Frontal cortex (tissue), 4 donors: ENCODE measurements around the gene CYTH3. TPM values are rescaled to one million over a fixed set of nuclear protein-coding genes. Genes with fewer than 3 reads are reported as not detected.
"Not testable (repeated sequence)": the region's sequence is repeated elsewhere in the genome, so short reads cannot be mapped to it uniquely, and the experiment has no call there.

Source experiments
- DNase-seq, 2 donors: peaks; one replicate each; pipeline ENCODE4 v3.0.0; 2012; ENCODE audit warnings: low spot score in 2 of 2
- FAIRE-seq: peaks from 2 replicates; lab custom pipeline; 2012; peaks lifted over from hg19 to GRCh38; lab: Jason Lieb, UNC
- total RNA-seq: library from RNA; depleted of rRNA; stranded (reverse); fragments of >200 nt; gene quantifications from one replicate; pipeline ENCODE4 v1.2.3, GENCODE V29; 2014
- donor health status: control.
- donor health status: control.
- donor health status: control.

CYTH3 gene
- total RNA-seq, 1 donor from 2014 or later: 26.9 TPM

- FAIRE-seq: no peak
- DNase-seq: no peak
Measured at GRCh38 chr7:6159524-6160031, 112.8 kb downstream of the CYTH3 start.

DNA sequence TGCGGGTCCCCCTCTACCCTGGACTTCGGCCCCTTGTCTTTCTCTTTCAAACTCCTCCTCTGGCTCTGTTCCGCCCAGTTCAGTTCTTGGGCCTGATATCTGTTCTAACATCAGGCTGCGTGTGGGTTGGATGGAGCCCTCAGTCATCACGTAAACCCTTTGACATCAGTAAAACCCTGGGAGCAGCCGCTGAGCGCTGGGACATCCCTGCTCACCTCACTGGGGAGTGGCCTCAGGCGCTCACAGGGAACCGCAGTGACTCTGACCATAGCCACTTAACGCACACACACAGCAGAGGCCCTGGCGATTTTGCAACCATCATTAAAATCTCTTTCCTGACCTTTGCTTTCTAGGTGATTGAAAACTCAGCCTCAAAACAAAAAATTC is 113.3 kb downstream of the CYTH3 start:
- DNase-seq (no peak), FAIRE-seq (no peak)

- DNase-seq (peak; percentile 59), FAIRE-seq (no peak)
Measured at GRCh38 chr7:6158424-6159096, 113.9 kb downstream of the CYTH3 start.

- DNase-seq (no peak), FAIRE-seq (no peak)
Measured at GRCh38 chr7:6157685-6158423, 114.6 kb downstream of the CYTH3 start.

- DNase-seq (no peak), FAIRE-seq (no peak)
Measured at GRCh38 chr7:6156734-6157133, 115.7 kb downstream of the CYTH3 start.

DNA sequence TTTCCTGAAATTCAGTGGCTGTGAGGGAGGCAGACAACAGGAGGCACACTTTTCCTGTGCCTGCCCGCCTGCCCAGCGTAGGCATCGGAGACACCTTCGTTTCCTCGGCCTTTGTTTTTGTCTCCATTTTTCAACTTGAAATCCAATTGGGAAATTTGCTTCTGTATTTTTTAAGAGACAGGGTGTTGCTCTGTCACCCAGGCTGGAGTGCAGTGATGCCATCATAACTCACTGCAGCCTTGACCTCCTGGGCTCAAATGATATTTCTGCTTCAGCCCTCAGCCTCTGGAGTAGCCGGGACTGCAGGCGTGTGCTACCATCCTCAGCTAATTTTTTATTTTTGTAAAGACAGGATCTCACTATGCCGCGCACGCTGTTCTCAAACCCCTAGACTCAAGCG is 116.8 kb downstream of the CYTH3 start:
- DNase-seq (no peak), FAIRE-seq (no peak)

- DNase-seq: no peak
- FAIRE-seq: no peak
Measured at GRCh38 chr7:6154542-6155404, 117.7 kb downstream of the CYTH3 start.

DNA sequence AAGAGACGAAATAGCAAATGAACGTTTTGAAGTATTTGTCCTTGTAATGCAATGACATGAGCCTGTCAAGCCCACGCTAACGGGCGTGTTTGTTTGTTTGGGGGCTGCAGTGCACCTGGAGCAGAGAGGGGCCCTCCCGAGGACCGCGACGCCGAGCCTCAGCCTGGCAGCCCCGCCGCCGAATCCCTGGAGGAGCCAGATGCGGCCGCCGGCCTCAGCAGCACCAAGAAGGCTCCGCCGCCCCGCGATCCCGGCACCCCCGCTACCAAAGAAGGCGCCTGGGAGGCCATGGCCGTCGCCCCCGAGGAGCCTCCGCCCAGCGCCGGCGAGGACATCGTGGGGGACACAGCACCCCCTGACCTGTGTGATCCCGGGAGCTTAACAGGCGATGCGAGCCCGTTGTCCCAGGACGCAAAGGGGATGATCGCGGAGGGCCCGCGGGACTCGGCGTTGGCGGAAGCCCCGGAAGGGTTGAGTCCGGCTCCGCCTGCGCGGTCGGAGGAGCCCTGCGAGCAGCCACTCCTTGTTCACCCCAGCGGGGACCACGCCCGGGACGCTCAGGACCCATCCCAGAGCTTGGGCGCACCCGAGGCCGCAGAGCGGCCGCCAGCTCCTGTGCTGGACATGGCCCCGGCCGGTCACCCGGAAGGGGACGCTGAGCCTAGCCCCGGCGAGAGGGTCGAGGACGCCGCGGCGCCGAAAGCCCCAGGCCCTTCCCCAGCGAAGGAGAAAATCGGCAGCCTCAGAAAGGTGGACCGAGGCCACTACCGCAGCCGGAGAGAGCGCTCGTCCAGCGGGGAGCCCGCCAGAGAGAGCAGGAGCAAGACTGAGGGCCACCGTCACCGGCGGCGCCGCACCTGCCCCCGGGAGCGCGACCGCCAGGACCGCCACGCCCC is 118.5 kb downstream of the CYTH3 start:
- DNase-seq (no peak), FAIRE-seq (no peak)

DNA sequence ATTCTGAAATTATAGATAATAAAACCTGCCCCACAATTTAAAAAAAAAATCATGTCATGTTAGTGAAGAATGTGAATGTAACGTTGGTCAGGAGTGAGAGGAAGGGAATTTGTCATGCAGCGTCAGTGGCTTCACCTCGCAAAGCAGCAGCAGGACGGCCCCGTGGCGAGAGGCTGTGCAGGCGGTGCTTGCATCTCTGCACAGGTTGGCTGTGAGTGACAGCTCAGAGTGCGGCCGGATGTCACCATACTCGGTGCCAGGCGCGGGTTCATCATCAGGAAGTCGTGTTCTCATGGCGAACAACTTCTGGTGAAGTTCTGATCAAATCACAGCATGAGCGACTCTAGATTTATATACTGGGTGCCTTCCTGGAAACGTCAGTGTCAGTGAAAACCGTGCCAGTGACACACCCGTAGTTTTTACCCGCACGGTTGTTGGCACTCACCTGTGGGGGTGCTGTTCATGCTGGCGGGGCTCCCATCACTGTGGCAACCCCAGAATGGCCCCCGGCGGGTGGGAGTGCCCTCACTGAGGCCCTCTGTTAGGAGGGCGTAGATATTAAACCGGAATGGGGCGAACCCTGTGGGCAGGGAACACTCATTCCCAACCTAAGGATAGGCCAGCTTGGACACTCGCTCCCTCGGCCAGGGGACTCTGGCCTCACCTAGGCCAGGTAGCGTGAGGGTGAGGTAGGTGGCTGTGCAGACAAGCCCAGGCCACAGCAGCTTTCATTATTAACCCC is 120.3 kb downstream of the CYTH3 start:
- DNase-seq (no peak), FAIRE-seq (no peak)

DNA sequence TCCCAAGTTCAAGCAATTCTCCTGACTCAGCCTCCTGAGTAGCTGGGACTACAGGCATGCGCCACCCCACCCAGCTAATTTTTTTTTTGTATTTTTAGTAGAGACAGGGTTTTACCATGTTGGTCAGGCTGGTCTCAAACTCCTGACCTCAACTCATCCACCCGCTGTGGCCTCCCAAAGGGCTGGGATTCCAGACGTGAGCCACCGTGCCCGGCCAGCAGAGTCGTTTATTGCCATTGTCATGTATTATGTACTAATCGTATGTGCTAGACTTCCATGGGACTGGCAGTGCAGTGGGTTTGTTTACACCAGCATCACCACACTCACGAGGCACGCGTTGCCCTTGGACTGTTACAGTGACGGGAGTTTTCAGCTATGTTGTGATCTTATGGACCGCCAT is 120.9 kb downstream of the CYTH3 start:
- DNase-seq, FAIRE-seq: not testable (repeated sequence)

GRCh38 chr7:6149996-6150395 is 122.4 kb downstream of the CYTH3 start:
- no peak for DNase-seq
- FAIRE-seq: no peak

DNA sequence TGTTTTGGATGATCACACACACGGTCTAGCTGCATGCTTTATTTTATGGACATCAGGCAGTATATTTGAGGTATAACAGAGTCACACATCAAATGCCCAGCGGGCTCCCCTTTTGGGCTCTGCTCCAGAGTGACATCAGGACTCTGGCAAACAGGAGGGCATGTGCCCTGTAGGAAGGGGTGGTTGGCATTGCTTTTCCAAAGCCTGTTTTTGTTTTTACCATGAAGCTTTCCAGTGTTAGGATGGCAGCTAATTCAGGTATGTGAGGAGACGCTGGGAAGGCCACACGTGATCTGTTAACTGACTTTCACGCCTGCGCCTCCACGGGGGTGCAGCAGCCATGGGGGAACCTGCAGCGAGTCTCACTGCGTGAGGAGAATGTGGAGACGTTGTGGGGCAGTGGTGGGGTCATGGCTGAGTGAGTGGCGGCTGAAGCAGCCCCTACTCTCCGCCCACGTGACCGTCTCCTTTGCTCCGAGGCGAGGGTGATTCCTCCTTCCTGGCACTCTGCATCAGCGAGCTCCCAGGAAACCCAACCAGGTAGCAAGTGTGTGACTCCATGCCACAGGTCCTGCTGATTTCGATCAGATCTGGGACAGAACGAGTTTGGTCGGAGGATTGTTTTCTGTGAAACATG is 123.6 kb downstream of the CYTH3 start:
- DNase-seq (no peak), FAIRE-seq (no peak)

GRCh38 chr7:6147627-6148026 is 124.8 kb downstream of the CYTH3 start:
- FAIRE-seq (no peak), DNase-seq (no peak)

- DNase-seq (no peak), FAIRE-seq (no peak)
Measured at GRCh38 chr7:6146666-6147065, 125.8 kb downstream of the CYTH3 start.

GRCh38 chr7:6143997-6144396 is 128.4 kb downstream of the CYTH3 start:
- no peak for DNase-seq
- FAIRE-seq: no peak

DNA sequence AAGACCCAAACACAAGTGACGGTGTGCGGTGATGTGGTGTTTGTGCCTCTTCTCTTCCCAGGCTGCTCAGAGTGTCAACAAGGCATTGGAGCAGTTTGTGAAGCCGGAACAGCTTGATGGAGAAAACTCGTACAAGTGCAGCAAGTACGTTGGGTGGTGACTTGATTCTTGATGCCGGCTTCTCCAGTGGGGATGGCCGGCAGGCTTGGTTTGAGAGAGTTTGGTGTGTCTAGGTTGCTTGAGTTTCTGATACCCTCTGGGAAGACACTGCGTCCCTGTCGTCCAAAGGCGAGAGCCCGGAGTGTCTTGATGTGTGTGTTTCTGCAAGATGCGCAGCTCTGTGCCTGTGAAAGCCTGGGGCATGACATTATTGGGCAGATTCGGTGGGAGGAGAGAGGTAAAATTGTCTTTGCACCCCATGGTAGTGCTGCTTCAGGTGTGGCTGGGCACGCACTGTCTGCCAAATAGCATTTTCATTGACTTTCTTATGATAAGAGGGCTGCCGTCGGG is 129.5 kb downstream of the CYTH3 start:
- FAIRE-seq: no peak
- no peak for DNase-seq

- DNase-seq (no peak), FAIRE-seq (no peak)
Measured at GRCh38 chr7:6139189-6139996, 133.0 kb downstream of the CYTH3 start.
